HG03457 (cell line): ENCODE data around the gene ZBTB16.

Source experiments
- ATAC-seq: cut with Tn5 transposase; IDR thresholded peaks from one replicate; pipeline ENCODE4 v1.9.1; 2021; ENCODE audit warnings: moderate number of reproducible peaks; ENCODE audit not compliant: unreplicated experiment

ZBTB16 gene

DNA sequence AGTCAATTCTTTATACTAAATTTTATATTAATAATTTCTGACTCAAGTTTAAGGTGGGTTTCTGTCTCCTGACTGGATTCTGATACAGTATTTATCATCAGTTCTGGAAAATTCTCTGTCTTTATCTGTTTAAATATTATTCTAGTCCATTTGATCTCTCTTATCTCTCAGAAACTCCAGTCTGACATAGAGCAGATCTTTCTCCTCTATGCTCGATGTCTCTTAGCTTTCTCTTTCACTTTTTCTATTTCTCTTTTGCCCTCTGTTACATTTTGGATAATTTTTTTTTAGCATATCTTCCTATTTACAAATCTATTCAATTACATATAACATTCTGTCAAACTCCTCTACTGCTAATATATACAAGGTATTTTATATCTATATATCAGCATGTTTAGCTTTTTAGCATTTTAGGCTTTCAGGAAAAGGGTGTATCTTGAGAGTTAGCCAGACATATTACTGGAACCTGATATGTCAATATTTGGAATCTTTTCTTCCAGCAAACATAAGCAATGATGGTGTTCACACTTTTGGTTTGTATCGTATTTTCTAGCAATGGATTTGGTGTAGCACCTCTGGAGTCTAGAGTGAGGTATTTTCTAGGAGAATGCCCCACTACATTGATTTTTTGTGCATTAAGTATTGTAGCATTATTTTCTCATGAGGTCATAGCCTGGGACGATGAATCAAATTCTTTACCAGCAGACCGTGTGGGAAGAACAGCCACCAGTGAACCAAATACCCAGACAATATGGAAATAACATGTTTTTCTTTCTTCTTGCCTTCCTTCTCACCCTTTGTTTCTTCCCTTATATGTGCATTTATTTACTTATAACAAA, 232.6 kb downstream of the ZBTB16 start:
- ATAC-seq: no peak

DNA sequence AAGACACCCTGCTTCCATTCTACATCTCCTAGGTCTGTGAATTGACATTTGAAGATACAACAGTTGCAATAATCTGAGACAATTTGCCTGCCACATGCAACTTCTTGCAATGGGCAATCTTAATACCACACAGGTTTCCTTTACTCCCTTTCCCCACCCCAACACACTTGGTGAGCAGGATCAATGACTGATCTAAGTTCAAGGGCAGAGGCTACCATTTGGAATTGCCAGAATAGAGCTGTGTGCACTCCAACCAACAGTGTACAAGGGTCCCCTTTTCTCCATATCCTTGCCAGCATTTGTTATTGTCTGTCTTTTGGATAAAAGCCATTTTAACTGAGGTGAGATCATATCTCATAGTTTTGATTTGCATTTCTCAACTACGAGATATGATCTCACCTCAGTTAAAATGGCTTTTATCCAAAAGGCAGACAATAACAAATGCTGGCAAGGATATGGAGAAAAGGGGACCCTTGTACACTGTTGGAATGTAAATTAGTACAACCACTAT, 233.7 kb downstream of the ZBTB16 start:
- ATAC-seq: no peak

DNA sequence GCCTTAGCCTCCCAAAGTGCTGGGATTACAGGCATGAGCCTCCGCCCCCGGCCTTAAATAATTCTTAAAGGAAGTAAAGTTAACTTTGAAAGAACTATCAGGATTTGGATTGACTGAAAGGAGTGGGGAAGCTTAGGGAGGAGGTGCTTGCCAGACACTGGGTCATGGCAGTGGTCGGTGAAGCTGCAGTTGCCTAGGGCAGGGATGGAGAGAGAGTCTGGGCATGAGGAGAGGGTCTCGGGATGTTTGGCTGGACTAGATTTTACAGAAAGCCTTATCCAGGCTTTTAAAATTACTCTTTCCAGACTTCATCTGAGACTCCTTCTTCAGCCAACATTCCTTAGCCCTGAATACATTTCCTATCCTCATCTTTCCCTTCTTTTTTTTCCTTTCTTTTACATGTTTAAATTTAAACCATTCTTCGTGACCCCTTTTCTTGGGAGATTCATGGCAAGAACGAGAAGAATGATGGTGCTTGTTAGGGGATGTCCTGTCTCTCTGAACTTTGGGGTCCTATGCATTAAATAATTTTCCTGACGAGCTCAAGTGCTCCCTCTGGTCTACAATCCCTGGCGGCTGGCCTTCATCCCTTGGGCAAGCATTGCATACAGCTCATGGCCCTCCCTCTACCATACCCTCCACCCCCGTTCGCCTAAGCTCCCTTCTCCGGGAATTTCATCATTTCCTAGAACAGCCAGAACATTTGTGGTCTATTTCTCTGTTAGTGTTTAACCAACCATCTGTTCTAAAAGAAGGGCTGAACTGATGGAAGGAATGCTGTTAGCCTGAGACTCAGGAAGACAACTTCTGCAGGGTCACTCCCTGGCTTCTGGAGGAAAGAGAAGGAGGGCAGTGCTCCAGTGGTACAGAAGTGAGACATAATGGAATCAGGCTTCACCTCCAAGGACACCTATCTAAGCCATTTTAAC, 236.4 kb downstream of the ZBTB16 start, which contains the start of gene NNMT:
NNMT (plus strand) TSS at position 724 of the 929 bp plus-strand sequence; CDS start at position 882, 158 bp downstream.
- ATAC-seq: no peak

DNA sequence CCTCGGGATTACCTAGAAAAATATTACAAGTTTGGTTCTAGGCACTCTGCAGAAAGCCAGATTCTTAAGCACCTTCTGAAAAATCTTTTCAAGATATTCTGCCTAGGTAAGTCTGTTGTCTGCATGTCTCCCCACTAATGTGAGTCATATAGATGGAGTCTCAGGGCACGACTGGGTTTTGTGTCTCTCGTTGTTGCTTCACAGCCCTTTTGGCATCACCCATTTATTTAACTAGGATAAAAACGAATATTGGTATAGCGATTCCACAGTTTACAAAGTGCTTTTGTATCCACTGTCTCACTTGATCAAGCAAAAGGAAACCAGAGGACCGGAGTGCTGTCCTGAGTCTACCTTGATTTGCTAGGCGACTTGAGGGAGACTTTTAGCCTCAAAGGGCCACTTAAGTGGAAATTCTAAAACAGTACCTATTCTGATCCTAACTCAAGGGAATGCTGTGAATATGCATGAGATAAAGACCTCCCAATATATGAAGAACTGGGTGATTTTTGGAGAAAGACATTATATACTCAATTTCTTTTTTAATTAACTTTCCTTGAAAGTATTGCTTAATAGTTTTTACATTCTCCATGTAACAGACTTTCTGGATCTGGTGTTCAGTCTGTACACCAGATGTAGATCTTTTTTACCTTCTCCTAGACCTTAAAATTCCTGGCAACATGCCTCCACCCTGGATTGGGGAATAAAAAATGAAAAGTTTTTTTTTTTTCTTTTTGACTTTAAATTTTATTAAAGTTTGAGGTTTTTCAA, 237.3 kb downstream of the ZBTB16 start:
- ATAC-seq: no peak

DNA sequence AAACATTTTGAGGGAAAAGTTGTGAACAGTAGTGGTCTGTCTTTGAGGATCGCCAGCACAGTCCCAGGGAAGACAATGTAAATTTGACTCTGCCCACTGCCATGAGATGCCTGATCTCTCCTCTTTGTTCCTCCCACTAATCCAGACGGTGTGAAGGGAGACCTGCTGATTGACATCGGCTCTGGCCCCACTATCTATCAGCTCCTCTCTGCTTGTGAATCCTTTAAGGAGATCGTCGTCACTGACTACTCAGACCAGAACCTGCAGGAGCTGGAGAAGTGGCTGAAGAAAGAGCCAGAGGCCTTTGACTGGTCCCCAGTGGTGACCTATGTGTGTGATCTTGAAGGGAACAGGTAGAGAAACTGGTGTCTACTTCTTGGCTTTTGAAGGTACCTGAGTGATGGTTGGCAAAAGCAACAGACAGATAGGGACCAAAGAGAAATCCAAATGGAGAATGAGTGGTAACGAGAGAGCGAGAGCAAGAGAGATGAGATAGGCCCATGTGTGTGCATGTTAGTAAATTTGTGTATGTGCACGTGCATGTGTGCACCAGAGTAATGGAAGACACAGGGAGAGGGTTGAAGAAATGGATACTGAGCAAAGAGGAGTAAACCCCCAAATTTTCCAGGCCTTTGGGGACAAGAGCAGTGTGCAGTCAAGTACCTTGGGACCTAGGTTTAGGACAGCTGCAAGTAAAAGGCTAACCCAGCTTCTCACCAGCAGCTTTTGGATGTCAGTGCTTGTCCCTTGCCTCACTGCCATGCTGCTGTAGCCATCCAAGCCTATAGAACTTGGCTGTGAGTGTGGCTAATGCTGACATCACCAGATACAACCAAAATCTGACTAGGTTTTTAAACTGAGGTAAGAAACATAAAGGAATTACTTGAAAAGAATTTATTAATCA, 238.5 kb downstream of the ZBTB16 start:
- ATAC-seq: no peak

DNA sequence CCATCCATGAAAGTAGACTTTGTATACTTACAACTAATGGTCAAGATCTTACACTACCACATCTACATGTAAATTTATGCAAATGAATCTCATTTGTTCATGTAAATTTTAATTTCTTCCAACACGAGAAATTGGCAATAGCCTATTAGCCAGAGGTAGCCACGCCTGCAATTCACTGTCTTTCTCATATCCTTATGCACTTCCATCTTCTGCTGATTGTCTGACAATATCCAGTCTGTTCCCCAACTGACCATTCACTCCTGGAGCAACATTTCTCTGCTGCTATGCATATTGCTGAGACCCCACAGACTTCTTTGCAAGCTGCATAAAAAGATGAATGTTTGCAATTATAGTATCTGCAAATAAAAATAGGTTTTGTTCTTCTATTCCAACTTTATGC, 239.2 kb downstream of the ZBTB16 start:
- no peak for ATAC-seq
